CD4-positive, alpha-beta T cell treated with Interleukin-21 for 1 hour (primary cell): ENCODE data around the gene KCNK17.

Source experiments
- DNase-seq: peaks from one replicate; pipeline ENCODE4 v3.0.0-alpha.2; 2020

The KCNK17 gene

GRCh38 chr6:39263303-39264037 is 50.7 kb downstream of the KCNK17 start:
- no peak for DNase-seq

DNA sequence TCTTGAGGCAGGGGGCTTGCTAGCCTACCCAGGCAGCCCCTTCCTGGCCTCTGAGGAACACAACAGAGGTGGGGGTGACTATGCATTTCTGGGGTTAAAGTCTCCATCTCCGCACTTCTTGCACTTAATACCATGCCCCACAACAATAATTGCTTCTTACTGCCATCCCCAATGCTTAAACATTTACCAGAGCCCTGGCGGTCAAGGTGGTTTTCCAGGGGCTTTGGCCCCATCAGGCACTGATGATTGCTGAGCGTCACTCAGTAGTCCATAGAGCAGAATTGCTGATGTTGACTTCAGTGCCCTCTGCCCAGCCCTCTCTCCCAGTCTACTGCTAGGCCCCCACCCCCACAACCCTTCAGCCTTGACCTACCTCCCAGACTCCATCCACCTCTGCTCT is 52.5 kb downstream of the KCNK17 start:
- no peak for DNase-seq

- DNase-seq, result no peak
Measured at GRCh38 chr6:39260953-39261352, 53.3 kb downstream of the KCNK17 start.

DNA sequence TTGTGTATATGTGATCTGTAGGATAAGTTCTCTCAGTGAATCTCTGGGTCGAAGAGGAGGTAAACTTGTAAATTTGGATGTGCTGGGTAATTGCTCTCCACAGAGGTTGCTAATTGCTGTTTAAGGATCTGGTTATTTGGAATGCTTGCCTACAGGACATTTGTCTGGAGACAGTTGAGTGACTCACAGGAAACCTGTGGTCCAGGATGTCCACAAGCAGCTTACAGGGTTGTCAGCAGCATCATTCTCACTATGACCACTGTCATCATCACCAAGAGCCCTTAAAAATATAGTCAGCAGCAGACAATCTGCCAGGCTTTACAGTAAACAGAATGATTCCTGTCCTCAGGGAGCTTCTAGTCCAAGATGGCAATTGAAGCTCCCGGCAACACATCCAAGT is 53.8 kb downstream of the KCNK17 start:
- DNase-seq, result no peak

- no peak for DNase-seq
Measured at GRCh38 chr6:39256294-39256940, 57.8 kb downstream of the KCNK17 start.

- DNase-seq, result no peak
Measured at GRCh38 chr6:39254999-39255535, 59.2 kb downstream of the KCNK17 start.

GRCh38 chr6:39251406-39251805 is 62.8 kb downstream of the KCNK17 start:
- no peak for DNase-seq

- DNase-seq, result no peak
Measured at GRCh38 chr6:39250507-39250906, 63.7 kb downstream of the KCNK17 start.

GRCh38 chr6:39249278-39249677 is 64.9 kb downstream of the KCNK17 start:
- DNase-seq, result no peak
